SK-N-SH treated with all-trans-retinoic acid at 6 μM for 48 hours (cell line): ENCODE measurements around the gene ACTBL2.

ENCODE experiments used
- ARNTL ChIP-seq: fragments of 450-650 bp; formaldehyde crosslinking; IDR thresholded peaks from 2 replicates; pipeline ENCODE4 v1.5.0; 2020; ENCODE audit warnings: low read depth, mild to moderate bottlenecking, moderate library complexity, borderline replicate concordance
- PPARA ChIP-seq: fragments of 250-450 bp; sonication (Bioruptor Pico); IDR thresholded peaks from 2 replicates; pipeline ENCODE4 v1.5.0; 2020; ENCODE audit warnings: mild to moderate bottlenecking, borderline replicate concordance
- RARB ChIP-seq: fragments of 250-450 bp; sonication (Bioruptor Pico); IDR thresholded peaks from 2 replicates; pipeline ENCODE4 v1.8.0; 2021; ENCODE audit warnings: mild to moderate bottlenecking, moderate library complexity
- SNAI2 ChIP-seq: fragments of 250-450 bp; sonication (Bioruptor Pico); IDR thresholded peaks from 2 replicates; pipeline ENCODE4 v1.5.0; 2020; ENCODE audit warnings: mild to moderate bottlenecking, moderate library complexity
- TOX ChIP-seq: fragments of 250-450 bp; sonication (Bioruptor Pico); IDR thresholded peaks from 2 replicates; pipeline ENCODE4 v1.8.0; 2021; ENCODE audit warnings: mild to moderate bottlenecking, moderate library complexity, borderline replicate concordance
- ZC3H10 ChIP-seq: fragments of 250-450 bp; sonication (Bioruptor Pico); IDR thresholded peaks from 2 replicates; pipeline ENCODE4 v1.5.1; 2021; ENCODE audit warnings: mild to moderate bottlenecking, moderate library complexity
- ZFP3 ChIP-seq: fragments of 250-450 bp; sonication (Bioruptor Pico); IDR thresholded peaks from 2 replicates; pipeline ENCODE4 v1.5.0; 2020; ENCODE audit warnings: mild to moderate bottlenecking, moderate library complexity
- ZFP30 ChIP-seq: fragments of 450-650 bp; formaldehyde crosslinking; IDR thresholded peaks from 2 replicates; pipeline ENCODE4 v1.5.0; 2022; ENCODE audit warnings: mild to moderate bottlenecking, moderate library complexity
- ZNF70 ChIP-seq: fragments of 450-650 bp; formaldehyde crosslinking; IDR thresholded peaks from 2 replicates; pipeline ENCODE4 v1.5.0; 2020; ENCODE audit warnings: mild to moderate bottlenecking, moderate library complexity
- ZNF8 ChIP-seq: fragments of 450-650 bp; formaldehyde crosslinking; IDR thresholded peaks from 2 replicates; pipeline ENCODE4 v1.5.0; 2020; ENCODE audit warnings: mild to moderate bottlenecking, moderate library complexity
- TF ChIP-seq, protein P1 (sequence below): fragments of 250-450 bp; sonication (Bioruptor Pico); IDR thresholded peaks from 2 replicates; pipeline ENCODE4 v1.5.1; 2020; ENCODE audit warnings: low read depth, mild to moderate bottlenecking, moderate library complexity
- TF ChIP-seq, protein P2 (sequence below): fragments of 250-450 bp; sonication (Bioruptor Pico); IDR thresholded peaks from 2 replicates; pipeline ENCODE4 v1.8.0; 2020; ENCODE audit warnings: mild to moderate bottlenecking, moderate library complexity, borderline replicate concordance
- TF ChIP-seq, protein P3 (sequence below): fragments of 250-450 bp; sonication (Bioruptor Pico); IDR thresholded peaks from 2 replicates; pipeline ENCODE4 v1.5.1; 2021; ENCODE audit warnings: mild to moderate bottlenecking, moderate library complexity
- TF ChIP-seq, protein P4 (sequence below): fragments of 250-450 bp; sonication (Bioruptor Pico); IDR thresholded peaks from 2 replicates; pipeline ENCODE4 v1.8.0; 2021; ENCODE audit warnings: low read depth, mild to moderate bottlenecking, moderate library complexity, borderline replicate concordance

DNA sequence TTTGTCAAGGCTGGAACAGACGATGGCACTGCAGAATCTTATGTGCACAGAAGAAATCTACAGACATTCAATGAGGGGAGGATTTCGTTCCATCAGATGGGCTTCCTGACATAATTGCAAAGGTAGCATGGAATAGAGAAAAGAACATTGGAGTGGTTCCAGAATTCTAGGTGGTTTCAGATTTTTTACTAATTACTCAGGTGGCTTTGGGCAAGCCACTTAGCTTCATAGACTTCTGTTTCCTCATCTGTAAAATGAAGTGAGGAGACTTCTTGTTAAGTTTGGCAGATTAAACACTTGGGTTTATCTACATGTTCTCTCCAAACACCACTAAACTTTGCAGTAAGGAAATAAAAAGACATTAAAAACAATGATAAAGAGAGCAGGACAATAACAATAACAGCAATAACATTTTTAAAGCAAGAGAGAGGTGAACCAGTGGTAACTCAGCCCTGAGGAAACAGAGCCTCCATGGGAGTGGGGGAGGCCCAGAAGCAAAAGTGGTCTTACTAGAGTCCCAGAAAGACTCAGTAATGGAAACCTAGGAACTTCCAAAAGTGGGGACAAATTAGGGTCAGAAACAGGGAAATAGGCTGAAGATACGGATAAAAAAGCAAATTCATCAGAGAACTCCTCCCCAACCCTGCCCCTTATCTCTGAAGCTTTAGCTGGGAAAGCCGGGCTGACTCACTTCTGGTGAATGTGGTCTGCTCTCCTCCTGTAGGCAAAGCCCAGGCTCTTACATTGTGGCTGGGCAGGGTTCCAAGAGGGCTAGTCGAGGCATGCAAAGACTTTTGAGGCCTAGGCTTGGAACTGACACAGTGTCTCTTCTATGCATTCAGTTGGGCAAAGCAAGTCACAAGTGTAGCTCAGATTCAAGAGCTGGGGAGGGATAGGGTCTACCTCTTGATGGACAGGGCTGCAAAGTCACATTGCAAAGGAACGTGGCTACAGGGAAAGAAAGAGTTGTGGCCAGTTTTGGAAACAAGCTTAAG is 11.8 kb upstream of the ACTBL2 start:
- TF ChIP-seq RARB (CRISPR knock-in tag) (no peak), ZNF8 (CRISPR knock-in tag) (no peak), ZNF70 (no peak), PPARA (CRISPR knock-in tag) (no peak), ZC3H10 (CRISPR knock-in tag) (no peak; the same call in 1 of the 2 replicates), ZFP3 (peak; percentile 86), SNAI2 (no peak), ARNTL (CRISPR knock-in tag) (no peak), ZFP30 (no peak), TOX (CRISPR knock-in tag) (peak; percentile 65; the same call in 1 of the 2 replicates)
- TF ChIP-seq, protein P1, sequence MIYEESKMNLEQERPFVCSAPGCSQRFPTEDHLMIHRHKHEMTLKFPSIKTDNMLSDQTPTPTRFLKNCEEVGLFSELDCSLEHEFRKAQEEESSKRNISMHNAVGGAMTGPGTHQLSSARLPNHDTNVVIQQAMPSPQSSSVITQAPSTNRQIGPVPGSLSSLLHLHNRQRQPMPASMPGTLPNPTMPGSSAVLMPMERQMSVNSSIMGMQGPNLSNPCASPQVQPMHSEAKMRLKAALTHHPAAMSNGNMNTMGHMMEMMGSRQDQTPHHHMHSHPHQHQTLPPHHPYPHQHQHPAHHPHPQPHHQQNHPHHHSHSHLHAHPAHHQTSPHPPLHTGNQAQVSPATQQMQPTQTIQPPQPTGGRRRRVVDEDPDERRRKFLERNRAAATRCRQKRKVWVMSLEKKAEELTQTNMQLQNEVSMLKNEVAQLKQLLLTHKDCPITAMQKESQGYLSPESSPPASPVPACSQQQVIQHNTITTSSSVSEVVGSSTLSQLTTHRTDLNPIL, result no peak
- TF ChIP-seq, protein P2, sequence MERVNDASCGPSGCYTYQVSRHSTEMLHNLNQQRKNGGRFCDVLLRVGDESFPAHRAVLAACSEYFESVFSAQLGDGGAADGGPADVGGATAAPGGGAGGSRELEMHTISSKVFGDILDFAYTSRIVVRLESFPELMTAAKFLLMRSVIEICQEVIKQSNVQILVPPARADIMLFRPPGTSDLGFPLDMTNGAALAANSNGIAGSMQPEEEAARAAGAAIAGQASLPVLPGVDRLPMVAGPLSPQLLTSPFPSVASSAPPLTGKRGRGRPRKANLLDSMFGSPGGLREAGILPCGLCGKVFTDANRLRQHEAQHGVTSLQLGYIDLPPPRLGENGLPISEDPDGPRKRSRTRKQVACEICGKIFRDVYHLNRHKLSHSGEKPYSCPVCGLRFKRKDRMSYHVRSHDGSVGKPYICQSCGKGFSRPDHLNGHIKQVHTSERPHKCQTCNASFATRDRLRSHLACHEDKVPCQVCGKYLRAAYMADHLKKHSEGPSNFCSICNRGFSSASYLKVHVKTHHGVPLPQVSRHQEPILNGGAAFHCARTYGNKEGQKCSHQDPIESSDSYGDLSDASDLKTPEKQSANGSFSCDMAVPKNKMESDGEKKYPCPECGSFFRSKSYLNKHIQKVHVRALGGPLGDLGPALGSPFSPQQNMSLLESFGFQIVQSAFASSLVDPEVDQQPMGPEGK, result no peak
- TF ChIP-seq, protein P3, sequence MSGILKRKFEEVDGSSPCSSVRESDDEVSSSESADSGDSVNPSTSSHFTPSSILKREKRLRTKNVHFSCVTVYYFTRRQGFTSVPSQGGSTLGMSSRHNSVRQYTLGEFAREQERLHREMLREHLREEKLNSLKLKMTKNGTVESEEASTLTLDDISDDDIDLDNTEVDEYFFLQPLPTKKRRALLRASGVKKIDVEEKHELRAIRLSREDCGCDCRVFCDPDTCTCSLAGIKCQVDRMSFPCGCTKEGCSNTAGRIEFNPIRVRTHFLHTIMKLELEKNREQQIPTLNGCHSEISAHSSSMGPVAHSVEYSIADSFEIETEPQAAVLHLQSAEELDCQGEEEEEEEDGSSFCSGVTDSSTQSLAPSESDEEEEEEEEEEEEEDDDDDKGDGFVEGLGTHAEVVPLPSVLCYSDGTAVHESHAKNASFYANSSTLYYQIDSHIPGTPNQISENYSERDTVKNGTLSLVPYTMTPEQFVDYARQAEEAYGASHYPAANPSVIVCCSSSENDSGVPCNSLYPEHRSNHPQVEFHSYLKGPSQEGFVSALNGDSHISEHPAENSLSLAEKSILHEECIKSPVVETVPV, result no peak
- TF ChIP-seq, protein P4, sequence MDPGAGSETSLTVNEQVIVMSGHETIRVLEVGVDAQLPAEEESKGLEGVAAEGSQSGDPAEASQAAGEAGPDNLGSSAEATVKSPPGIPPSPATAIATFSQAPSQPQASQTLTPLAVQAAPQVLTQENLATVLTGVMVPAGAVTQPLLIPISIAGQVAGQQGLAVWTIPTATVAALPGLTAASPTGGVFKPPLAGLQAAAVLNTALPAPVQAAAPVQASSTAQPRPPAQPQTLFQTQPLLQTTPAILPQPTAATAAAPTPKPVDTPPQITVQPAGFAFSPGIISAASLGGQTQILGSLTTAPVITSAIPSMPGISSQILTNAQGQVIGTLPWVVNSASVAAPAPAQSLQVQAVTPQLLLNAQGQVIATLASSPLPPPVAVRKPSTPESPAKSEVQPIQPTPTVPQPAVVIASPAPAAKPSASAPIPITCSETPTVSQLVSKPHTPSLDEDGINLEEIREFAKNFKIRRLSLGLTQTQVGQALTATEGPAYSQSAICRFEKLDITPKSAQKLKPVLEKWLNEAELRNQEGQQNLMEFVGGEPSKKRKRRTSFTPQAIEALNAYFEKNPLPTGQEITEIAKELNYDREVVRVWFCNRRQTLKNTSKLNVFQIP (CRISPR knock-in tag), result no peak
